AG04449 (cell line): Measurements from ENCODE around the gene LELP1.

Source experiments
- CTCF ChIA-PET: fragments of 350-600 bp; formaldehyde crosslinking; extraction: SDS; loops from one replicate; lab custom pipeline; 2021; ENCODE audit warnings: antibody characterized with exemption; lab: Yijun Ruan, JAX
- POLR2A ChIA-PET: fragments of 400-600, 350-600 bp; formaldehyde crosslinking; extraction: SDS; loops from one replicate; lab custom pipeline; 2020; ENCODE audit warnings: antibody characterized with exemption, inconsistent platforms; lab: Yijun Ruan, JAX
- DNase-seq: peaks from one replicate; pipeline ENCODE4 v3.0.0-alpha.2; 2010; ENCODE audit warnings: low read depth, low spot score
- H3K4me3 ChIP-seq: 2 replicates; pipeline ENCODE4 v1.5.1; 2011; ENCODE audit warnings: low read depth, mild to moderate bottlenecking, control low read depth, low read length
- TF ChIP-seq, protein P1 (sequence below): IDR thresholded peaks from one replicate; pipeline ENCODE4 v1.5.1; 2011; ENCODE audit warnings: mild to moderate bottlenecking, moderate library complexity, low read length, control low read depth, inconsistent platforms; ENCODE audit not compliant: insufficient read depth; ENCODE audit errors: missing control alignments

The LELP1 gene

DNA sequence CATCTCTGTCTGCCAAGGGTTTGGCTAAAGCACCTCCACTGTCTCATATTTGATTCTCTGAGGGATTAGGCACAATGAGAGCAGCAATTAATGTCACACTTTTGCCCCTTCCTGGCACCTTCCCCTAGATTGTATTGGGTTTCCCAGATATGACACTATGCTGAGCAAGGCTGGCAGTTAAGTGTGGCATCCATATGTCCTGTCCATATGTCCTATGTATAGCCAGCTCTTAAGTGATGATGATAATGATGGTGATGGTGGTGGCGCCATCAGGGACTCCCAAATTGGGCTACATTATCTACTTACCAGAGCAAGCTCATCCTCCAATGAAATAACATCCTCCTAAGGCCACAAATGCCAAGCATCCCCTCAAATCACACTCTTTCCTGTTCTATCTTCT, 42.8 kb downstream of the LELP1 start:
- POLR2A ChIA-PET = no interaction called here
- TF ChIP-seq, protein P1, sequence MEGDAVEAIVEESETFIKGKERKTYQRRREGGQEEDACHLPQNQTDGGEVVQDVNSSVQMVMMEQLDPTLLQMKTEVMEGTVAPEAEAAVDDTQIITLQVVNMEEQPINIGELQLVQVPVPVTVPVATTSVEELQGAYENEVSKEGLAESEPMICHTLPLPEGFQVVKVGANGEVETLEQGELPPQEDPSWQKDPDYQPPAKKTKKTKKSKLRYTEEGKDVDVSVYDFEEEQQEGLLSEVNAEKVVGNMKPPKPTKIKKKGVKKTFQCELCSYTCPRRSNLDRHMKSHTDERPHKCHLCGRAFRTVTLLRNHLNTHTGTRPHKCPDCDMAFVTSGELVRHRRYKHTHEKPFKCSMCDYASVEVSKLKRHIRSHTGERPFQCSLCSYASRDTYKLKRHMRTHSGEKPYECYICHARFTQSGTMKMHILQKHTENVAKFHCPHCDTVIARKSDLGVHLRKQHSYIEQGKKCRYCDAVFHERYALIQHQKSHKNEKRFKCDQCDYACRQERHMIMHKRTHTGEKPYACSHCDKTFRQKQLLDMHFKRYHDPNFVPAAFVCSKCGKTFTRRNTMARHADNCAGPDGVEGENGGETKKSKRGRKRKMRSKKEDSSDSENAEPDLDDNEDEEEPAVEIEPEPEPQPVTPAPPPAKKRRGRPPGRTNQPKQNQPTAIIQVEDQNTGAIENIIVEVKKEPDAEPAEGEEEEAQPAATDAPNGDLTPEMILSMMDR = no peak
- no peak for DNase-seq
- H3K4me3 ChIP-seq = no peak overlapping the region
- CTCF ChIA-PET = no interaction called here

DNA sequence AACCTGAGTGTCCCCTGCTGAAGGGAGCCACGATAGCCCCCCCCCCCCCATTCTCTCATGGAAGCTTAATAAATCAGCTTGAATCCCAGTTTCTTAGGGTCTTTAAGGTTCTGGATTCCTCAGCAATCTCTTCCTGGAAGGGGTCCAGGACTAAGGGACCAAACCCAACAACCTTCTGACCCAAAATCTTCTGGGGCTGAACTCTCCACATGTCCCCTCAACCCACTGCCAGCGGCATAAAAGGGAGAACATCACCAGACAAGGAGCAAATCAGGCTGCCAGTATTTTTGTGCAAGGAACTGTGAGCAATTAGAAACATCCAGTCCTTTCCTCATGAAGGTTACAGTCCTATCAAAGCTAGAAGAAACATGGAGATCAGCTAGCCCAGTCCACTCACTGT, 43.6 kb downstream of the LELP1 start:
- no peak for DNase-seq
- ChIA-PET CTCF (no interaction called here), POLR2A (no interaction called here)
- TF ChIP-seq, protein P1 = no peak
- no peak overlapping the region for H3K4me3 ChIP-seq

DNA sequence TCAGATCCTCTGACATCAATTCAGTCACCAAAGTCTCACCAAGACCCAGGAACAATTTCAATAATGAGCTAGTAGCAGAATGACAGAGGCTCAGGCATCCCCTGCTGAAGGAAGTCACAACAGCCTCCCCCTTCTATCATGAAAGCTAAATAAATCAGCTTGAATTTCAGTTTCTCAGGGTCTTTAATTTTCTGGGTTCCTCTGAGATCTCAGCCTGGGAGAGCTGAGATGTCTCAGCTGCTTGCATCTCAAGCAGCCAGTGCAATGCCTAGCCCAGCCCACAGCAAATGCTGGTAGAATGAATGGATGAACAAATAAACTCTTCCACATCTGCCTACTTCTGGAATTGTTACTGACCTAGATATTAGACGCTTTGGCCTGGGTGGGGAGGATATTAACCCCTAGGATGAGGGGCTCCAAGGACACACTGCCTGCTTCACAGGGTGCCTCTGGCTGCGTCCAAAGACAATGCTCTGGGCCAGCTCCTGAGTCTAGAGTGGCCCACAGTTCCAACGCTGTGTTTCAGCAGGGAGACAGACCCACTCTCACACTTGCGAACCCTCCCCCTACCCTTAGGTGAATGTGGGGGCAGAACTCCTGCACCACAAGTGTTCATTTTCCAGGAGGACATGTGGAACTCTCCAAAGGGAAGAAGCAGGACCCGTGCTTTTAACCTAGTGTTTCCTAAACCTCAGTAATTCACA, 45.1 kb downstream of the LELP1 start:
- TF ChIP-seq, protein P1 = no peak
- POLR2A ChIA-PET = no interaction called here
- CTCF ChIA-PET = interaction anchor here (1.3 kb wide), 1 partner anchor 18 kb away, joined by 3 read pairs; no protein-coding TSS in a partner anchor
- no peak for DNase-seq
- H3K4me3 ChIP-seq = no peak overlapping the region

DNA sequence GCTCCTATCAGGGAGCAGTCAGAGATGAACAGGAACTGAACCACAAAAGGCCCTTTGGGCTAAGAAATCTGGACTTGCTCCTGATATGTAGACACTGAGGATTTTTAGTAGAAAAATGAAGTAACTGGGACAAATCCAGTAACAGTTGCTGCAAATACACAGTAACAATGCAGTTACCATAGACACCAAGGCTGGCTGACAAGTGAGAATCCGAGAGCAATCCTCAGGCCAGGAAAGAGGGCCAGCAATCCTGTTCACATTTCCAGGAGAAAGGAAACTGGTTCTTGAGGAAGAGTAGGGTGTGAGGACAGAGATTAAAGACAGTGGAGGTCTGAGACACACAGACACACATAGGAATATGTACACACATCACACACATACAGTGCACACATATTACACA, 46.9 kb downstream of the LELP1 start:
- TF ChIP-seq, protein P1 = no peak
- CTCF ChIA-PET = interaction anchor here (1.2 kb wide), 1 partner anchor 20 kb away, joined by 3 read pairs; no protein-coding TSS in a partner anchor

DNA sequence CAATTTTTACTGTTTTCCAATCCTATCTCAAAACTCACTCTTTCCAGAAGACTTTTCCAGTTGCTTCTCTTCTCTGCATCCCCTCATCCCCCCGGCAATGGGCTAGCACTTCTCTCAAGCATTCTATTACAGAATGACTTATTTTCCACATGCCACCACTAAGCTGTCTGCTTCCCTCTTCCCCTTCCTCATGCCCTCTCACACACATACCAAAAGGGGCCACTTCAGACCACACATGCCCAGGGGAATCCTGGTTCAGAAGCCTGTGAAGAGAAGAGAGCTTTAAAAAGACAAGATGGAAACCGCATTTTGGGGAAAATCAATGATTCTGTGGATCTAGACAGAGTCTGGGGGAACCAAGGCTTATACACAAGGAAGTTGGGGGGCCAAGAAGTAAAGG, 47.9 kb downstream of the LELP1 start:
- POLR2A ChIA-PET = no interaction called here
- H3K4me3 ChIP-seq = no peak overlapping the region
- no peak for DNase-seq
- CTCF ChIA-PET = interaction anchor here (1.2 kb wide), 1 partner anchor 21 kb away, joined by 3 read pairs; no protein-coding TSS in a partner anchor
- TF ChIP-seq, protein P1 = no peak

More for the DNA sequence above, 46.9 kb downstream of the LELP1 start:
- POLR2A ChIA-PET = no interaction called here
- no peak overlapping the region for H3K4me3 ChIP-seq
- no peak for DNase-seq

DNA sequence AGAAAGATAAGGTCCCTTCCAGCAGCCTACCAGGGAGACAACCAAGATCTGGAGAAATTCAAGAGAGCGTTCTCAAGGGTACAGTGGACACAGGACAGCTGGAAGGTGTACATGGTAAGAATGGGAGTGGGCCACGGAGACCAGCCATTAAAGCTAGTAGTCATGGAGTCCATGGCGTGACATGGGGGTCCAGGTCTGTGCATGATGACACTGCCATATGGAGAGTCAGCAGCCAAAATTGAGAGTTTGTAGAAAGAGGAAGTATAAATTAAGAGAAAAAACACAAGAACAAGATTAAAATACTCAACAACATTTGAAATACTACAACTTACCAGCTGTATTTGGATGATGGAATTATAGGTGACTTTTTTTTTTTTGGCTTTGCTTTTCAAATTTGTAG, 48.3 kb downstream of the LELP1 start:
- DNase-seq = no peak
- POLR2A ChIA-PET = no interaction called here
- TF ChIP-seq, protein P1 = no peak
- CTCF ChIA-PET = no interaction called here
- no peak overlapping the region for H3K4me3 ChIP-seq
